ENCODE data around the gene ETFBKMT. TPM values are rescaled to one million over a fixed set of nuclear protein-coding genes. Genes with fewer than 3 reads are reported as not detected.

Gene ETFBKMT
- total and polyA plus RNA-seq, 2 of the 13 experiments (the other 11 are each of a cell fraction or from before 2014, with no cell fraction given), result 0.62 to 0.93 TPM

DNA sequence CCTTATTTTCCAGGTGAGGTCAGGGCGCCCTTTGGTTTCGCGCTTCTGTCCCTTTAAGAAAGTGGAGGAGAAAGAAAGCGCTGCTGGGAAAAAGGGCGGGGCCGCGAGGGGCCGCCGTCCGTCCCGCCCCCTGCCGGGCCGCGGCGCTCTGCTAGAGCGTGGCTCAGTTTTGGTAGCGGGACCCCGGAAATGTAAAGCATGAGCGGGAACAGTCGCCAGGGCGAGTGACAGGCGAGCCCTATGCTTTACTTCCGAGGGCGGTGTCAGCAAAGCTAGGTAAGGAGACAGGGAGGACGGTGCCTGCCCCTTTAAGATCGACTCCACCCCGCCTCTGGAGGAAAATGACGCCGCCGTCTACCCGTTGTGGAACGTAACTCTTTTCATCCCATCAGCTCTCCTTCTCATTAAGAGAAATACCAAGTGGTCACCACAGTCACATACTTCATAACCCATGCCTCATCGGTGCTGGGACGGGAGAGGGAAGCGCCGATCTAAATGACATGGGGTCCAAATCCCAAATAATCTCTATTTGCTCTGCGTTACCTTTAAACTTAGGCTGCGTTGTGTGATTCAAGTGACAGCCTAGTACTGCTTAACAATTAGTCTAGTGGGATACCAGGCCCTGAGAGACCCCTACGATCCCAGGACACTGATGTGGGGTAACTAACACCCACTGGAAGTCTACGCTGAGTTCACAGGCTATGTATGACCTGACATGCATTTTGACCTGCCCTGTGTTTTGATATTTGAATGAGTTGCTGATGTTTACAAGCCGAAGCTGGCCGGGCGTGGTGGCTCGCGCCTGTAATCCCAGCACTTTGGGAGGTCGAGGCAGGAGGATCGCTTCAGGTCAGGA is at the start of gene ETFBKMT (continued):
- no peak for TF ChIP-seq ZNF17 (CRISPR knock-in tag; IDR thresholded peaks at IDR 0.05)
- TF ChIP-seq NFYC (CRISPR knock-in tag; IDR thresholded peaks at IDR 0.05), result peak; percentile 32; the same call in 1 of the 2 replicates
- TF ChIP-seq NFKBIZ (CRISPR knock-in tag; IDR thresholded peaks at IDR 0.05), result no peak
- TF ChIP-seq HOXA7 (CRISPR knock-in tag; IDR thresholded peaks at IDR 0.05), result no peak
- TF ChIP-seq IRX3 (CRISPR knock-in tag; IDR thresholded peaks at IDR 0.05; ENCODE audit: borderline replicate concordance, low read depth), result no peak
- TF ChIP-seq TOE1 (CRISPR knock-in tag; IDR thresholded peaks at IDR 0.05), result no peak
- TF ChIP-seq XBP1 (CRISPR knock-in tag; IDR thresholded peaks at IDR 0.05), result no peak
- no peak for TF ChIP-seq BRD4 (CRISPR knock-in tag; IDR thresholded peaks at IDR 0.05)
- TF ChIP-seq ZNF446 (CRISPR knock-in tag; IDR thresholded peaks at IDR 0.05), result no peak
- no peak for TF ChIP-seq RFXANK (CRISPR knock-in tag; IDR thresholded peaks at IDR 0.05)
- TF ChIP-seq TIGD3 (CRISPR knock-in tag; IDR thresholded peaks at IDR 0.05; ENCODE audit: borderline replicate concordance), result no peak
- no peak for TF ChIP-seq MIER3 (CRISPR knock-in tag; IDR thresholded peaks at IDR 0.05; ENCODE audit: borderline replicate concordance)

GRCh38 chr12:31612819-31613218 is 46.7 kb upstream of the ETFBKMT start:
- no peak overlapping the region for H3K27ac ChIP-seq (ENCODE audit: extremely low read length, insufficient read depth, low read length)
- 46% methylated on average over 2 of the region's 2 CpGs for WGBS (ENCODE audit: low lambda C conversion rate)

More at GRCh38 chr12:31612819-31613218, 46.7 kb upstream of the ETFBKMT start:
- Histone ChIP-seq H3K4me1 (ENCODE audit: insufficient read depth, low read length) (no peaks in the 10 kb centered on the region), H3K36me3 (replicated peaks in 1 of 2; ENCODE audit: control insufficient read depth in 1 of 2, insufficient read depth in 2 of 2, low read length in 2 of 2) (no peaks in the 10 kb centered on the region), H3K79me2 (ENCODE audit: insufficient read depth, low read length) (no peaks in the 10 kb centered on the region), H3K9ac (ENCODE audit: insufficient read depth, low read depth, low read length) (no peak overlapping the region), H2AFZ (ENCODE audit: low read length) (no peak overlapping the region), H3K4me3 (replicated peaks in 1 of 3; ENCODE audit: insufficient read depth in 1 of 3, low read depth in 2 of 3, low read length in 3 of 3) (no peak overlapping the region), H3K27me3 (ENCODE audit: control insufficient read depth in 1 of 2, insufficient read depth in 2 of 2, low read length in 2 of 2) (no peaks in the 10 kb centered on the region), H3K9me3 (ENCODE audit: low read length) (peaks cover 6% of the 10 kb centered on the region), H3K4me2 (ENCODE audit: low read depth, low read length) (no peak overlapping the region), H4K20me1 (ENCODE audit: insufficient read depth, low read length) (no peaks in the 10 kb centered on the region)
- intact Hi-C loops (cut with micrococcal nuclease; ENCODE audit: unreplicated experiment), result no loop called here
- no peak for TF ChIP-seq ASH2L (IDR thresholded peaks at IDR 0.05; ENCODE audit: insufficient read length, low read depth, low read length)
- TF ChIP-seq ZFP82 (CRISPR knock-in tag; IDR thresholded peaks at IDR 0.05; ENCODE audit: borderline replicate concordance), result no peak
- no peak for TF ChIP-seq CHD2 (IDR thresholded peaks at IDR 0.05; ENCODE audit: low read depth, low read length)
- TF ChIP-seq, protein P1, sequence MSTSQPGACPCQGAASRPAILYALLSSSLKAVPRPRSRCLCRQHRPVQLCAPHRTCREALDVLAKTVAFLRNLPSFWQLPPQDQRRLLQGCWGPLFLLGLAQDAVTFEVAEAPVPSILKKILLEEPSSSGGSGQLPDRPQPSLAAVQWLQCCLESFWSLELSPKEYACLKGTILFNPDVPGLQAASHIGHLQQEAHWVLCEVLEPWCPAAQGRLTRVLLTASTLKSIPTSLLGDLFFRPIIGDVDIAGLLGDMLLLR (CRISPR knock-in tag; IDR thresholded peaks at IDR 0.05), result no peak
- no peak for TF ChIP-seq CCDC6 (CRISPR knock-in tag; IDR thresholded peaks at IDR 0.05)
- TF ChIP-seq BCL6 (CRISPR knock-in tag; IDR thresholded peaks at IDR 0.05), result no peak
- TF ChIP-seq ZBTB34 (CRISPR knock-in tag; IDR thresholded peaks at IDR 0.05), result no peak
- peak; percentile 74 for TF ChIP-seq SRSF9 (IDR thresholded peaks at IDR 0.05; ENCODE audit: borderline replicate concordance, insufficient read depth, low read depth, low read length, poor library complexity, severe bottlenecking)
- TF ChIP-seq MYPOP (CRISPR knock-in tag; IDR thresholded peaks at IDR 0.05), result no peak
- in situ Hi-C loops (cut with HindIII; ENCODE audit: extremely low pct_ligation_motif_present, low pct_unique_long_range_greater_than_20kb), result no loop called here
- FAIRE-seq, result no peak
- no peak for ATAC-seq
- no peak for DNase-seq (ENCODE audit: low spot score)
- no TSS peak for BruUV-seq (replicated peaks)
- ChIA-PET CTCF (ENCODE audit: low intra/inter-chr PET ratio, low total read pairs) (no interaction called here), POLR2A (no interaction called here)
